ENCODE results near the gene CLK2. TPM values are rescaled to one million over a fixed set of nuclear protein-coding genes. Genes with fewer than 3 reads are reported as not detected.
"Not testable (repeated sequence)": the region's sequence is repeated elsewhere in the genome, so short reads cannot be mapped to it uniquely, and the experiment has no call there.

Gene CLK2
- total and polyA plus RNA-seq, 2 donors (not counting 1 experiment from before 2014, with no cell fraction given): 26.8 to 34.0 TPM

- no peak overlapping the region for H3K4me2 ChIP-seq (ENCODE audit: extremely low read depth, insufficient read depth, low read length)
- H3K9me3 ChIP-seq (ENCODE audit: control insufficient read depth, insufficient read depth, low read depth, low read length): no peaks in the 10 kb centered on the region
- H3K36me3 ChIP-seq (ENCODE audit: control insufficient read depth, insufficient read depth, low read length): peaks cover 2% of the 10 kb centered on the region
- H3K79me2 ChIP-seq (ENCODE audit: control insufficient read depth, insufficient read depth, low read length): peaks cover 6% of the 10 kb centered on the region
- no peak overlapping the region for H2AFZ ChIP-seq (ENCODE audit: low read length)
- no peak for TF ChIP-seq EZH2 (IDR thresholded peaks at IDR 0.05; ENCODE audit: low read length, missing control alignments)
- TF ChIP-seq, protein P1, sequence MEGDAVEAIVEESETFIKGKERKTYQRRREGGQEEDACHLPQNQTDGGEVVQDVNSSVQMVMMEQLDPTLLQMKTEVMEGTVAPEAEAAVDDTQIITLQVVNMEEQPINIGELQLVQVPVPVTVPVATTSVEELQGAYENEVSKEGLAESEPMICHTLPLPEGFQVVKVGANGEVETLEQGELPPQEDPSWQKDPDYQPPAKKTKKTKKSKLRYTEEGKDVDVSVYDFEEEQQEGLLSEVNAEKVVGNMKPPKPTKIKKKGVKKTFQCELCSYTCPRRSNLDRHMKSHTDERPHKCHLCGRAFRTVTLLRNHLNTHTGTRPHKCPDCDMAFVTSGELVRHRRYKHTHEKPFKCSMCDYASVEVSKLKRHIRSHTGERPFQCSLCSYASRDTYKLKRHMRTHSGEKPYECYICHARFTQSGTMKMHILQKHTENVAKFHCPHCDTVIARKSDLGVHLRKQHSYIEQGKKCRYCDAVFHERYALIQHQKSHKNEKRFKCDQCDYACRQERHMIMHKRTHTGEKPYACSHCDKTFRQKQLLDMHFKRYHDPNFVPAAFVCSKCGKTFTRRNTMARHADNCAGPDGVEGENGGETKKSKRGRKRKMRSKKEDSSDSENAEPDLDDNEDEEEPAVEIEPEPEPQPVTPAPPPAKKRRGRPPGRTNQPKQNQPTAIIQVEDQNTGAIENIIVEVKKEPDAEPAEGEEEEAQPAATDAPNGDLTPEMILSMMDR (conservative IDR thresholded peaks at IDR 0.05 in 1 of 2, IDR thresholded peaks at IDR 0.05 in 1 of 2; ENCODE audit: low read depth in 1 of 2, low read length in 2 of 2): no peak
- no peaks in the 10 kb centered on the region for H3K27me3 ChIP-seq (ENCODE audit: control insufficient read depth, insufficient read depth, low read length)
- no peak for DNase-seq (ENCODE audit: low read depth in 2 of 2)
- peaks cover 16% of the 10 kb centered on the region for H3K4me1 ChIP-seq (ENCODE audit: control insufficient read depth, extremely low read depth, insufficient read depth, low read length)
- no peak overlapping the region for H3K9ac ChIP-seq (ENCODE audit: insufficient read depth, low read length)
- no peak overlapping the region for H3K27ac ChIP-seq (ENCODE audit: insufficient read depth, low read length)
- no peak overlapping the region for H3K4me3 ChIP-seq (replicated peaks in 1 of 4; ENCODE audit: control extremely low read depth in 1 of 4, insufficient read depth in 1 of 4, low read depth in 3 of 4, low read length in 4 of 4)
- H4K20me1 ChIP-seq (ENCODE audit: control insufficient read depth, extremely low read depth, insufficient read depth, low read length): no peaks in the 10 kb centered on the region
Observed at GRCh38 chr1:155241841-155242264, 31.5 kb downstream of the CLK2 start.

- Histone ChIP-seq H3K9me3 (ENCODE audit: control insufficient read depth, insufficient read depth, low read depth, low read length) (no peaks in the 10 kb centered on the region), H3K4me2 (ENCODE audit: extremely low read depth, insufficient read depth, low read length) (peak overlapping the region; percentile 15), H3K36me3 (ENCODE audit: control insufficient read depth, insufficient read depth, low read length) (peaks cover 2% of the 10 kb centered on the region), H3K79me2 (ENCODE audit: control insufficient read depth, insufficient read depth, low read length) (peaks cover 6% of the 10 kb centered on the region), H3K4me1 (ENCODE audit: control insufficient read depth, extremely low read depth, insufficient read depth, low read length) (peaks cover 16% of the 10 kb centered on the region), H3K27ac (ENCODE audit: insufficient read depth, low read length) (peak overlapping the region; percentile 39), H2AFZ (ENCODE audit: low read length) (no peak overlapping the region), H3K9ac (ENCODE audit: insufficient read depth, low read length) (peak overlapping the region; percentile 32), H3K27me3 (ENCODE audit: control insufficient read depth, insufficient read depth, low read length) (no peaks in the 10 kb centered on the region), H4K20me1 (ENCODE audit: control insufficient read depth, extremely low read depth, insufficient read depth, low read length) (no peaks in the 10 kb centered on the region), H3K4me3 (replicated peaks in 1 of 4; ENCODE audit: control extremely low read depth in 1 of 4, insufficient read depth in 1 of 4, low read depth in 3 of 4, low read length in 4 of 4) (peak overlapping the region; percentile 32 to 73 (median 52))
- TF ChIP-seq EZH2 (IDR thresholded peaks at IDR 0.05; ENCODE audit: low read length, missing control alignments): no peak
- TF ChIP-seq, protein P1 (conservative IDR thresholded peaks at IDR 0.05 in 1 of 2, IDR thresholded peaks at IDR 0.05 in 1 of 2; ENCODE audit: low read depth in 1 of 2, low read length in 2 of 2): no peak
- DNase-seq (ENCODE audit: low read depth in 2 of 2): peak; percentile 74 to 87
Observed at GRCh38 chr1:155241069-155241679, 32.1 kb downstream of the CLK2 start.

DNA sequence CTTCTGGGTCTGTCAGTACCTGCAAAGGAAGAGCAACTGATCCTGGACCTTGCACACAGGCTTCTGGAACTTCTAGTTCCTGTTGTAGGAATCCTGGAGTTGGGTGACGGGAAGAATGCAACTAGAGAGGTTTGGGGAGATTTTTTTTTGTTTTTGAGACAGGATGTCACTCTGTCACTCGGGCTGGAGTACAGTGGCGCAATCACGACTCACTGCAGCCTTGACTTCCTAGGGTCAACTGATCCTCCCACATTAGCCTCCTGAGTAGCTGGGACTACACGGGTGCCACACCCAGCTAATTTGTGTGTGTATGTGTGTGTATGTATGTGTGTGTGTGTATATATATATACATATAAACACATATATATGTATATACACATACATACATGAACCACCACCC, 36.9 kb downstream of the CLK2 start:
- TF ChIP-seq, protein P1 (conservative IDR thresholded peaks at IDR 0.05 in 1 of 2, IDR thresholded peaks at IDR 0.05 in 1 of 2; ENCODE audit: low read depth in 1 of 2, low read length in 2 of 2): no peak
- no peak for TF ChIP-seq EZH2 (IDR thresholded peaks at IDR 0.05; ENCODE audit: low read length, missing control alignments)

GRCh38 chr1:155235375-155235774, 37.9 kb downstream of the CLK2 start:
- H3K4me2 ChIP-seq (ENCODE audit: extremely low read depth, insufficient read depth, low read length); H3K4me1 ChIP-seq (ENCODE audit: control insufficient read depth, extremely low read depth, insufficient read depth, low read length); H3K4me3 ChIP-seq (replicated peaks in 1 of 4; ENCODE audit: control extremely low read depth in 1 of 4, insufficient read depth in 1 of 4, low read depth in 3 of 4, low read length in 4 of 4); H3K27ac ChIP-seq (ENCODE audit: insufficient read depth, low read length); H3K27me3 ChIP-seq (ENCODE audit: control insufficient read depth, insufficient read depth, low read length); H3K79me2 ChIP-seq (ENCODE audit: control insufficient read depth, insufficient read depth, low read length); H4K20me1 ChIP-seq (ENCODE audit: control insufficient read depth, extremely low read depth, insufficient read depth, low read length); H3K36me3 ChIP-seq (ENCODE audit: control insufficient read depth, insufficient read depth, low read length); H2AFZ ChIP-seq (ENCODE audit: low read length); H3K9ac ChIP-seq (ENCODE audit: insufficient read depth, low read length); H3K9me3 ChIP-seq (ENCODE audit: control insufficient read depth, insufficient read depth, low read depth, low read length); DNase-seq (ENCODE audit: low read depth in 2 of 2): not testable (repeated sequence)

More for the DNA sequence above, 36.9 kb downstream of the CLK2 start:
- Histone ChIP-seq H3K4me3 (replicated peaks in 1 of 4; ENCODE audit: control extremely low read depth in 1 of 4, insufficient read depth in 1 of 4, low read depth in 3 of 4, low read length in 4 of 4) (no peak overlapping the region), H3K27me3 (ENCODE audit: control insufficient read depth, insufficient read depth, low read length) (no peaks in the 10 kb centered on the region), H3K27ac (ENCODE audit: insufficient read depth, low read length) (no peak overlapping the region), H2AFZ (ENCODE audit: low read length) (no peak overlapping the region), H3K9me3 (ENCODE audit: control insufficient read depth, insufficient read depth, low read depth, low read length) (no peaks in the 10 kb centered on the region), H3K9ac (ENCODE audit: insufficient read depth, low read length) (no peak overlapping the region), H3K36me3 (ENCODE audit: control insufficient read depth, insufficient read depth, low read length) (peaks cover 2% of the 10 kb centered on the region), H3K79me2 (ENCODE audit: control insufficient read depth, insufficient read depth, low read length) (no peaks in the 10 kb centered on the region), H4K20me1 (ENCODE audit: control insufficient read depth, extremely low read depth, insufficient read depth, low read length) (no peaks in the 10 kb centered on the region), H3K4me2 (ENCODE audit: extremely low read depth, insufficient read depth, low read length) (no peak overlapping the region), H3K4me1 (ENCODE audit: control insufficient read depth, extremely low read depth, insufficient read depth, low read length) (peaks cover 3% of the 10 kb centered on the region)
- no peak for DNase-seq (ENCODE audit: low read depth in 2 of 2)

DNA sequence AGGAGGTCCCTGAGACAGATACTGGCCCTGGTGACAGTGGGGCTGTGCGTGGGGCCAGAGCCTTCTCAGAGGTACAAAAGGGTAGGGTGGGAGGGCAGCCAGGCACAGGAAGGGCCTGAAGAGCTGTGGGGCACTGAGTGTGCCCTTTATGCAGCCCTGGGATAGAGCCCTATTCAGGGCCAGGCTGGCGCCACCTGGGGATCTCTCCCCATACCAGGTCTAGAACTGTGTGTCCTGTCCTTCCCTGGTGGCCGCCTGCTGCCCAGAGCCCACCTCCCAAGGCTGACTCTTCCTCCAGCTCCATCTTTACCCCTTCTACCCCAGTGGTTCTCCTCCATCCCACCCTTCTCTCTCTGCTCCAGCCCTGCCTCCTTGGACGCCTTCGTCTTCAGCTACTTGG, 39.8 kb downstream of the CLK2 start:
- H3K4me2 ChIP-seq (ENCODE audit: extremely low read depth, insufficient read depth, low read length); H3K9ac ChIP-seq (ENCODE audit: insufficient read depth, low read length); H2AFZ ChIP-seq (ENCODE audit: low read length); DNase-seq (ENCODE audit: low read depth in 2 of 2); H3K36me3 ChIP-seq (ENCODE audit: control insufficient read depth, insufficient read depth, low read length); H3K27me3 ChIP-seq (ENCODE audit: control insufficient read depth, insufficient read depth, low read length); H3K79me2 ChIP-seq (ENCODE audit: control insufficient read depth, insufficient read depth, low read length); H4K20me1 ChIP-seq (ENCODE audit: control insufficient read depth, extremely low read depth, insufficient read depth, low read length); H3K27ac ChIP-seq (ENCODE audit: insufficient read depth, low read length); H3K9me3 ChIP-seq (ENCODE audit: control insufficient read depth, insufficient read depth, low read depth, low read length); H3K4me1 ChIP-seq (ENCODE audit: control insufficient read depth, extremely low read depth, insufficient read depth, low read length); H3K4me3 ChIP-seq (replicated peaks in 1 of 4; ENCODE audit: control extremely low read depth in 1 of 4, insufficient read depth in 1 of 4, low read depth in 3 of 4, low read length in 4 of 4): not testable (repeated sequence)

Measured in fibroblast of lung (primary cell).